Fibroblast of the aortic adventitia (primary cell): ENCODE data around the gene ADCY9. TPM values are rescaled to one million over a fixed set of nuclear protein-coding genes. Genes with fewer than 3 reads are reported as not detected.

Experiments used
- DNase-seq: peaks from one replicate; pipeline ENCODE4 v3.0.0-alpha.2; 2010; ENCODE audit warnings: low read depth
- H3K4me3 ChIP-seq: 2 replicates; pipeline ENCODE4 v1.5.1; 2011; ENCODE audit warnings: low read depth, mild to moderate bottlenecking, control low read depth, low read length, moderate library complexity
- small RNA-seq: library from RNA; depleted of rRNA; stranded (forward); fragments of <200 nt; gene quantifications from one replicate; pipeline ENCODE3, GENCODE V24; 2012
- total RNA-seq: library from RNA; depleted of rRNA; stranded (reverse); fragments of >200 nt; gene quantifications from 2 replicates; pipeline ENCODE4 v1.2.3, GENCODE V29; 2012; ENCODE audit warnings: low replicate concordance
- TF ChIP-seq, protein P1 (sequence below): IDR thresholded peaks from 2 replicates; pipeline ENCODE4 v1.5.1; 2011; ENCODE audit warnings: mild to moderate bottlenecking, low read length, control low read depth, inconsistent platforms; ENCODE audit not compliant: insufficient read depth

Gene ADCY9
- total RNA-seq, 1 donor: 23.6 TPM

DNA sequence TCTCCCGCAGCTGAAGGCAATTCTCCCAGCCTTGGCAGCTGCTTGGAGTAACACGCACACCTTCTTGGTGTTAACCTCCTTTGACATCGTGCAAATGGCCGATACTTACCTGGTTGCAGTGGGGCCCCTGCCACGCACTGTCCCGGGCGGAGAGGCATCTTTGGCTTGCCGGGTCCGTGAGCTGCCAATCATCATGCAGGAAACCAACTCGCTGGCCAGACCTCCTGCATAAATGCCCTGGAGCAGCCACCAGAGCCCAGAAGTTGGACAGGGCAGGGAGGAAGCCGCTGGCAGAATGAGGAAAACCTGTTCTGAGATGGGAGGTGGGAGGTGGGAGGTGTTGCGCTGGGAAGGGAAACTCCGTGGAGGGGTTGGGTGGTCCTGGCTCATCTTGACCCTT is 194.0 kb downstream of the ADCY9 start:
- no peak overlapping the region for H3K4me3 ChIP-seq
- TF ChIP-seq, protein P1, sequence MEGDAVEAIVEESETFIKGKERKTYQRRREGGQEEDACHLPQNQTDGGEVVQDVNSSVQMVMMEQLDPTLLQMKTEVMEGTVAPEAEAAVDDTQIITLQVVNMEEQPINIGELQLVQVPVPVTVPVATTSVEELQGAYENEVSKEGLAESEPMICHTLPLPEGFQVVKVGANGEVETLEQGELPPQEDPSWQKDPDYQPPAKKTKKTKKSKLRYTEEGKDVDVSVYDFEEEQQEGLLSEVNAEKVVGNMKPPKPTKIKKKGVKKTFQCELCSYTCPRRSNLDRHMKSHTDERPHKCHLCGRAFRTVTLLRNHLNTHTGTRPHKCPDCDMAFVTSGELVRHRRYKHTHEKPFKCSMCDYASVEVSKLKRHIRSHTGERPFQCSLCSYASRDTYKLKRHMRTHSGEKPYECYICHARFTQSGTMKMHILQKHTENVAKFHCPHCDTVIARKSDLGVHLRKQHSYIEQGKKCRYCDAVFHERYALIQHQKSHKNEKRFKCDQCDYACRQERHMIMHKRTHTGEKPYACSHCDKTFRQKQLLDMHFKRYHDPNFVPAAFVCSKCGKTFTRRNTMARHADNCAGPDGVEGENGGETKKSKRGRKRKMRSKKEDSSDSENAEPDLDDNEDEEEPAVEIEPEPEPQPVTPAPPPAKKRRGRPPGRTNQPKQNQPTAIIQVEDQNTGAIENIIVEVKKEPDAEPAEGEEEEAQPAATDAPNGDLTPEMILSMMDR: no peak
- no peak for DNase-seq

DNA sequence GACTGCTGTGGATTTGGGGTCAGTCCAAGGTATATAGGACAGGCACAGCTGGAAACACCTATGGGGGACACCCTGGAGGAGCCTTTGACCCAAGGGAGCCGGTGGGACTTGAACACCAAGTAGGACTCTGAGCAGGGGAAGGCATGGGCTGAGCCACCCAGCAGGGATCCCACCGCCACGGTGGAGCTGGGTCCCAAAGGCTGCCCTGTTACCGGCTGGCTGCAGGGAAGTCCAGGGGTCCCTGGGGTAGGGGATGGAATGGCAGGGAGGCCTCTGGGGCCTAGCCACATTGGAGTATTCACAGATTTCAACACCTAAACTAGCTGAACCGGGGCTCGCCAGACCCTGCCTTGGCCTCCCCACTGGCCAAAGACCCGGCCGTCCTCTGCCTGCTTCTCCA is 196.0 kb downstream of the ADCY9 start:
- TF ChIP-seq, protein P1: no peak
- H3K4me3 ChIP-seq: no peak overlapping the region

DNA sequence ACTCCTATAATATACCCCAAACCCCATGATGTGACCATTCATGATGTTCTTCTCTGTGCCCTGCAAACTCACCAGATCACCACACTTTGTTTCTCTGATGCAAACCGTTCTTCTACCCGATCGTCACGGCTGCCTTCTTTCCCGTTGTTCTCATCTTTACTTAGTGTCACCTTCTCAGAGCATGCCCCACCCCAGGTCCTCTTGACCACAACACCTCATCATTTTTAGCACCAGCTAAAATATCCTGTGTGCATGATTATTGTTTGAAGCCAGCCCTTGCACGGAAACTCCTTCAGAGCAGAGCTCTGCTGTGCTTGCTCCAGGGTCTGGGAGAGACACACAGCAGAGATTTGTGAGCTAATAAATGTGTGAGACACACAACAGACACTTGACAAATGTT is 196.8 kb downstream of the ADCY9 start:
- no peak for DNase-seq
- TF ChIP-seq, protein P1: no peak
- H3K4me3 ChIP-seq: no peak overlapping the region

More for the DNA sequence above, 196.0 kb downstream of the ADCY9 start:
- DNase-seq: no peak

DNA sequence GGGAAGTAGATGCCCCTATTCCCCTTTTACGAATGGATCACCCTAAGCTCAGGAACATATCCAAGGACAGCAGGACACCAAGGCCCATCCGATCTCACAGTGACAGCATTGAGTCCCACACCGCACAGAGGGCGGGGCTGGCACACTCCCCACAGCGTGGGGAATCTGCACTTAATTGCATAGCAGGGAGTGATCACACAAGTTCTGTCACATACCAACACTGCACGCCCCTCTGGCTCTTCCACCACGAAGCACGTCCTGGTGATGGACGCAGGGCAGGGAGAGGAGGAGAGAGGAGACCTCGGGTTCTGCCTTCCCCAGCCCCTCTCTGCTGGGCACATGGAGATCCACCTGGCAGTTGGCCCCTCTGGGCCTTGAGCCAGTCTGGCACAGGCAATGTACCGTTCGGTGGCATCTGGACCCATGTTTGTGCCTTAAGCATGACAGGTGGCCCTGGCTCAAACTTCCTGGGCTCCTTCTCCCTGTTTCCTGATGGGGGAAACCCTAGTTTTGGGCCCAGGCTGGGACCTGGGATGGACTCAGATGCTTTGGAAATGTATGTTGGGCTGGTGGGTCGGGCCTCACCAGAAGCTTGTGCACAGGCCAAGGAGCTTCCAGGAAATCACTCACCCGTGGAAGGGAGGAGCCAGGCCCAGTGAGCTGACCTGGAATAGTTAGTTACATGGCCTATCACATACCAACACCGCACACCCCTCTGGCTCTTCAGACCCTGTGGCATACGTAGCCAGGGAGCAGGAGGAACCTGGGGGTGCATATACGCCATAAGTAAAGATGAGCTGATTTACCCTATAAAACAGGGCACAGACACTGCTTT is 200.6 kb downstream of the ADCY9 start:
- TF ChIP-seq, protein P1: no peak
- no peak for DNase-seq

DNA sequence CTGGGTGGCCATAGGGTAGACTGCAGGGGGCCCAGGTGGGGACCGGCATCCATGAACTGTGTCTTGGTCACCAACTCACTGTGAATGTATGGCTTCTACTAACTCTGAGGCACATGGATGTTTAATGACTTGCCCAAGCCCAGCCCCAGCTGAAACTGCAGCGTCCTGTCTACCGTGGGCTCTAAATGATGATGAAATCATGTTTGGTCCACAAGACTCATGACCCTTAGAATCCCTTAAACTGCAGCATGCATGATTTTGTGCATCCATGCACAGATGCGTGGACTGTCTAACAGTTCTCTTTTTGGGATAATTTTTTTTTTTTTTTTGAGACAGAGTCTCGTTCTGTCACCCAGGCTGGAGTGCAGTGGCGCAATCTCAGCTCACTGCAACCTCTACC is 203.3 kb downstream of the ADCY9 start:
- H3K4me3 ChIP-seq: no peak overlapping the region
- no peak for DNase-seq
- TF ChIP-seq, protein P1: no peak

More for the DNA sequence above, 200.6 kb downstream of the ADCY9 start:
- H3K4me3 ChIP-seq: no peak overlapping the region

Small RNA genes lying within 50 kb of the gene (small RNA-seq; reads per million reads assigned to genes)
- gene AC009171.1: not detected

Other genes with a start within 250 kb of the ADCY9 start
- gene CREBBP, start 235.7 kb downstream of the ADCY9 start, total RNA-seq: 26.6 and 31.5 TPM in 2 replicates
- 0.09 and 0.25 TPM in 2 replicates for gene SRL, start 125.6 kb upstream of the ADCY9 start, total RNA-seq
- 5.5 and 10.6 TPM in 2 replicates for gene TFAP4, start 156.6 kb upstream of the ADCY9 start, total RNA-seq
- gene GLIS2, start 199.6 kb upstream of the ADCY9 start, total RNA-seq: 3.3 and 6.6 TPM in 2 replicates
- 5.0 and 20.2 TPM in 2 replicates for gene PAM16, start 234.9 kb upstream of the ADCY9 start, total RNA-seq